Measurements from ENCODE around the gene CTAG1B.
"Not testable (repeated sequence)": the region's sequence is repeated elsewhere in the genome, so short reads cannot be mapped to it uniquely, and the experiment has no call there.

The CTAG1B gene

DNA sequence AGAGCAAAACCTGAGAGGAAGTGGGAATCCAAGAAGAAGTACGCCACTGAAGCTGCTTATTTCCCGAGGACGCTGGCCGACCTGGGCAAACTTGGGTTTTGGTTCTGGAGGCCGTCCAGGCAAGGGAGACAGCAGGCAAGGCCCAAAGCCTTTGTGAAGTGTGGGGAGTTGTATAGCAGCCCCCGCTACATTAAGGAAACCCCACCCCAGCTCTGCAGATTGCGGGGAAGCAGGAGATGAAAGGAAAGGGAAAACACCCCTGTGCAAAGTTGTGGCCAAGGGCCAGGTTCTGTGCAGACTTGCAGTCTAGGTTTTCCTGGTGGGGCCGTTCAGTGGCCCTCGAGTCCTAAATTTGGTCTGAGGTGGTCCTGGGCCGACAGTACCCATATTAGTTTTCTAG, 46.0 kb downstream of the CTAG1B start:
- H3K36me3 ChIP-seq = not testable (repeated sequence)

DNA sequence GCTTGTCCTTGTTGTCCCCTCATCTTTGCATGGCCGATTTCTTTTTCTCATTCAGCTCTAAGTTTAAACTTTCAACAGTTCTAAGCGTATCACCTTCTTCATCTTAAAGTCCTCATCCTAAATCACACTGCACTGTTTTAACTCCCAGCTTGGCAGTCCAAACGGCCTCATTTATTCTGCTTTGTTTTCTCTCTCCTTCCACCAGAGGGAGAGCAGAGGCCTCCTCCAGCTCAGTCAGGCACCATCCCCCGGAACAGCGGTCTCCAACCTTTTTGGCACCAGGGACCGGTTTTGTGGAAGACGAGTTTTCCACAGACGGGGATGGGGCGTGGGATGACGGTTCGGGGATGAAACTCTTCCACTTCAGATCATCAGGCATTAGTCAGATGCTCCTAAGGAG, 48.7 kb downstream of the CTAG1B start:
- not testable (repeated sequence) for H3K27me3 ChIP-seq, H3K9ac ChIP-seq, H3K4me3 ChIP-seq, H3K4me1 ChIP-seq, H3K4me2 ChIP-seq, H3K27ac ChIP-seq, H3K36me3 ChIP-seq, H3K9me3 ChIP-seq, H4K20me1 ChIP-seq

More for the DNA sequence above, 46.0 kb downstream of the CTAG1B start:
- H3K4me2 ChIP-seq, H3K9me3 ChIP-seq, H3K27ac ChIP-seq, H3K9ac ChIP-seq, H4K20me1 ChIP-seq, H3K4me1 ChIP-seq, H3K4me3 ChIP-seq, H3K27me3 ChIP-seq: not testable (repeated sequence)
